K562 (cell line): ENCODE data around the gene UBQLN3. TPM values are rescaled to one million over a fixed set of nuclear protein-coding genes. Genes with fewer than 3 reads are reported as not detected.

ENCODE experiments used
- CREB1 ChIP-seq, 2 experiments: sonication (generic) in 1 of 2; formaldehyde crosslinking in 1 of 2; IDR thresholded peaks; 2 replicates each; pipeline versions ENCODE4 v1.6.1 to v1.8.0; 2012 to 2022; ENCODE audit warnings: inconsistent platforms in 1 of 2, mild to moderate bottlenecking in 1 of 2, missing genetic modification reagents in 1 of 2, moderate library complexity in 1 of 2
- CSDE1 ChIP-seq, 2 experiments: fragments of 450-650 bp; IDR thresholded peaks; 2 replicates each; pipeline ENCODE4 v1.6.1; 2016; ENCODE audit warnings: mild to moderate bottlenecking in 1 of 2
- FOSL1 ChIP-seq: fragments of 200-800 bp; sonication (Bioruptor generic); conservative IDR thresholded peaks from 2 replicates; pipeline ENCODE4 v1.6.1; 2016; ENCODE audit warnings: missing genetic modification characterization, missing compliant biosample characterization
- HDAC2 ChIP-seq: fragments of 450-650 bp; IDR thresholded peaks from 2 replicates; pipeline ENCODE4 v1.6.1; 2016; ENCODE audit warnings: mild to moderate bottlenecking
- HDGF ChIP-seq: fragments of 450-650 bp; IDR thresholded peaks from 2 replicates; pipeline ENCODE4 v1.6.1; 2016
- HMG20B ChIP-seq: fragments of 250-450 bp; sonication (Bioruptor Pico); IDR thresholded peaks from 2 replicates; pipeline ENCODE4 v1.5.0; 2021; ENCODE audit warnings: mild to moderate bottlenecking
- HNRNPH1 ChIP-seq: fragments of 200-400 bp; formaldehyde crosslinking; optimal IDR thresholded peaks from 2 replicates; pipeline ENCODE3; 2017; ENCODE audit warnings: low read depth, mild to moderate bottlenecking, low read length, moderate library complexity
- JUND ChIP-seq, 2 experiments: IDR thresholded peaks; 2 replicates in 1 of 2; 3 replicates in 1 of 2; pipeline ENCODE4 v1.6.1; 2011; ENCODE audit warnings: borderline replicate concordance in 2 of 2, low read depth in 2 of 2, low read length in 2 of 2, improper control_type of control experiment in 1 of 2, missing biosample characterization in 1 of 2, missing genetic modification characterization in 1 of 2, missing genetic modification reagents in 1 of 2
- MED1 ChIP-seq: sonication (generic); formaldehyde crosslinking; IDR thresholded peaks from 2 replicates; pipeline ENCODE4 v1.8.1; 2023; ENCODE audit warnings: missing genetic modification reagents, borderline replicate concordance
- RBM34 ChIP-seq: fragments of 200-400 bp; formaldehyde crosslinking; IDR thresholded peaks from 2 replicates; pipeline ENCODE4 v1.6.1; 2018; ENCODE audit warnings: low read length, borderline replicate concordance; ENCODE audit not compliant: insufficient read depth
- ZNF134 ChIP-seq: fragments of 250-450 bp; sonication (Bioruptor Pico); conservative IDR thresholded peaks from 2 replicates; pipeline ENCODE4 v1.4.0; 2020
- ZNF274 ChIP-seq: IDR thresholded peaks from 2 replicates; pipeline ENCODE4 v1.6.1; 2011; ENCODE audit warnings: low read depth, mild to moderate bottlenecking, low read length, moderate library complexity, borderline replicate concordance
- ZNF717 ChIP-seq: fragments of 250-450 bp; sonication (Bioruptor Pico); IDR thresholded peaks from 2 replicates; pipeline ENCODE4 v1.5.0; 2021
- polyA plus RNA-seq, 8 experiments: library from polyadenylated mRNA; depleted of rRNA in 4 of 8; stranded (reverse) in 5 of 8; unstranded in 3 of 8; fragments of >200 nt; fragmentation: Nextera tagmentation in 2 of 8; fragmentation: Illumina TruSeq in 1 of 8; extraction: Ambion mirVana in 2 of 8; extraction: Trizol in 1 of 8; gene quantifications; 2 replicates each; pipeline versions ENCODE4 v1.2.1 to v1.2.3, GENCODE V29; 2011 to 2014; ENCODE audit warnings: inconsistent platforms in 1 of 8, missing spikeins in 1 of 8
- total RNA-seq, 7 experiments: library from RNA; depleted of rRNA in 6 of 7; stranded (reverse); fragments of >200 nt in 6 of 7; fragmentation: Illumina TruSeq in 2 of 7; extraction: Trizol in 2 of 7; gene quantifications; 2 replicates each; pipeline versions ENCODE4 v1.2.1 to v1.2.3, GENCODE V29; 2011 to 2021; ENCODE audit warnings: low replicate concordance in 1 of 7
- TF ChIP-seq, protein P1 (sequence below): fragments of 450-650 bp; IDR thresholded peaks from 2 replicates; pipeline ENCODE4 v1.6.1; 2018; ENCODE audit warnings: mild to moderate bottlenecking, low read depth; ENCODE audit not compliant: partially characterized antibody
- TF ChIP-seq, protein P2 (sequence below): fragments of 250-450 bp; sonication (Bioruptor Pico); IDR thresholded peaks from 2 replicates; pipeline ENCODE4 v1.9.0; 2021; ENCODE audit warnings: mild to moderate bottlenecking
- TF ChIP-seq, protein P3 (sequence below): fragments of 450-650 bp; IDR thresholded peaks from 2 replicates; pipeline ENCODE4 v1.6.1; 2017; ENCODE audit warnings: antibody characterized with exemption
- TF ChIP-seq, protein P4 (sequence below), 3 experiments: fragments of 200-800 bp in 1 of 3; sonication (Bioruptor generic) in 1 of 3; sonication (generic) in 1 of 3; formaldehyde crosslinking in 1 of 3; IDR thresholded peaks; 2 replicates each; pipeline versions ENCODE4 v1.6.1 to v1.8.0; 2016 to 2022; ENCODE audit warnings: mild to moderate bottlenecking in 2 of 3, missing compliant biosample characterization in 2 of 3, missing genetic modification characterization in 2 of 3, missing genetic modification reagents in 1 of 3
- TF ChIP-seq, protein P5 (sequence below): fragments of 450-650 bp; conservative IDR thresholded peaks from 2 replicates; pipeline ENCODE4 v1.6.1; 2016; ENCODE audit warnings: missing genetic modification characterization, low read depth, mild to moderate bottlenecking, control low read depth, missing compliant biosample characterization
- TF ChIP-seq, protein P6 (sequence below): fragments of 450-650 bp; IDR thresholded peaks from 2 replicates; pipeline ENCODE4 v1.6.1; 2016; ENCODE audit warnings: low read depth, mild to moderate bottlenecking, moderate library complexity

The UBQLN3 gene
- total and polyA plus RNA-seq, 9 of the 15 experiments (the other 6 are each of a cell fraction or from before 2014, with no cell fraction given): 0.01 to 0.27 TPM; not detected in 7

DNA sequence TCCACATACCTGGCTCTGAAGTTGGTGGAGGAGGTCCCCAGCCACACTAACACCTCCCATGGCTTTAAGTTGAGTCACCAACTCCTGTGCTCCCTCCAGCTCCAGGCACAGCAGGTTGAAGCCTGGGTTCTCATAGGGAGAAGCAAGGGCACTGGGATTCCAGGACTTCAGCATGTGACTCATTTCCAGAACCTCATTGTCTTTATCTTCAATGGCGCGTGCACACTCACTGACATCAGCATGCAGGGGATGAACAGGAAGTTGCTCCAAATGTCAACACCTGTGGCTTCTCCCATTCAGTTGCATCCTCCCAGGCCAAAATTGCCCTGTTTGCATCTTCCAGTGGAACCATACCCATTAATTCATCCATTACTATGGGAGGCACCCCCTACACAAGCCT, 12.6 kb upstream of the UBQLN3 start (continued):
- TF ChIP-seq, protein P1, sequence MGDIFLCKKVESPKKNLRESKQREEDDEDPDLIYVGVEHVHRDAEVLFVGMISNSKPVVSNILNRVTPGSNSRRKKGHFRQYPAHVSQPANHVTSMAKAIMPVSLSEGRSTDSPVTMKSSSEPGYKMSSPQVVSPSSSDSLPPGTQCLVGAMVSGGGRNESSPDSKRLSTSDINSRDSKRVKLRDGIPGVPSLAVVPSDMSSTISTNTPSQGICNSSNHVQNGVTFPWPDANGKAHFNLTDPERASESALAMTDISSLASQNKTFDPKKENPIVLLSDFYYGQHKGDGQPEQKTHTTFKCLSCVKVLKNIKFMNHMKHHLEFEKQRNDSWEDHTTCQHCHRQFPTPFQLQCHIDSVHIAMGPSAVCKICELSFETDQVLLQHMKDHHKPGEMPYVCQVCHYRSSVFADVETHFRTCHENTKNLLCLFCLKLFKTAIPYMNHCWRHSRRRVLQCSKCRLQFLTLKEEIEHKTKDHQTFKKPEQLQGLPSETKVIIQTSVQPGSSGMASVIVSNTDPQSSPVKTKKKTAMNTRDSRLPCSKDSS: no peak
- TF ChIP-seq, protein P2, sequence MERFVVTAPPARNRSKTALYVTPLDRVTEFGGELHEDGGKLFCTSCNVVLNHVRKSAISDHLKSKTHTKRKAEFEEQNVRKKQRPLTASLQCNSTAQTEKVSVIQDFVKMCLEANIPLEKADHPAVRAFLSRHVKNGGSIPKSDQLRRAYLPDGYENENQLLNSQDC (CRISPR knock-in tag): no peak
- TF ChIP-seq, protein P3, sequence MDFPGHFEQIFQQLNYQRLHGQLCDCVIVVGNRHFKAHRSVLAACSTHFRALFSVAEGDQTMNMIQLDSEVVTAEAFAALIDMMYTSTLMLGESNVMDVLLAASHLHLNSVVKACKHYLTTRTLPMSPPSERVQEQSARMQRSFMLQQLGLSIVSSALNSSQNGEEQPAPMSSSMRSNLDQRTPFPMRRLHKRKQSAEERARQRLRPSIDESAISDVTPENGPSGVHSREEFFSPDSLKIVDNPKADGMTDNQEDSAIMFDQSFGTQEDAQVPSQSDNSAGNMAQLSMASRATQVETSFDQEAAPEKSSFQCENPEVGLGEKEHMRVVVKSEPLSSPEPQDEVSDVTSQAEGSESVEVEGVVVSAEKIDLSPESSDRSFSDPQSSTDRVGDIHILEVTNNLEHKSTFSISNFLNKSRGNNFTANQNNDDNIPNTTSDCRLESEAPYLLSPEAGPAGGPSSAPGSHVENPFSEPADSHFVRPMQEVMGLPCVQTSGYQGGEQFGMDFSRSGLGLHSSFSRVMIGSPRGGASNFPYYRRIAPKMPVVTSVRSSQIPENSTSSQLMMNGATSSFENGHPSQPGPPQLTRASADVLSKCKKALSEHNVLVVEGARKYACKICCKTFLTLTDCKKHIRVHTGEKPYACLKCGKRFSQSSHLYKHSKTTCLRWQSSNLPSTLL: no peak
- TF ChIP-seq, protein P4, sequence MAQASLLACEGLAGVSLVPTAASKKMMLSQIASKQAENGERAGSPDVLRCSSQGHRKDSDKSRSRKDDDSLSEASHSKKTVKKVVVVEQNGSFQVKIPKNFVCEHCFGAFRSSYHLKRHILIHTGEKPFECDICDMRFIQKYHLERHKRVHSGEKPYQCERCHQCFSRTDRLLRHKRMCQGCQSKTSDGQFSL (CRISPR knock-in tag; IDR thresholded peaks at IDR 0.05): no peak
- TF ChIP-seq, protein P4 (tag; IDR thresholded peaks at IDR 0.05): no peak
- TF ChIP-seq FOSL1 (tag): peak; percentile 68
- no peak for TF ChIP-seq ZNF134 (CRISPR knock-in tag)
- TF ChIP-seq, protein P5, sequence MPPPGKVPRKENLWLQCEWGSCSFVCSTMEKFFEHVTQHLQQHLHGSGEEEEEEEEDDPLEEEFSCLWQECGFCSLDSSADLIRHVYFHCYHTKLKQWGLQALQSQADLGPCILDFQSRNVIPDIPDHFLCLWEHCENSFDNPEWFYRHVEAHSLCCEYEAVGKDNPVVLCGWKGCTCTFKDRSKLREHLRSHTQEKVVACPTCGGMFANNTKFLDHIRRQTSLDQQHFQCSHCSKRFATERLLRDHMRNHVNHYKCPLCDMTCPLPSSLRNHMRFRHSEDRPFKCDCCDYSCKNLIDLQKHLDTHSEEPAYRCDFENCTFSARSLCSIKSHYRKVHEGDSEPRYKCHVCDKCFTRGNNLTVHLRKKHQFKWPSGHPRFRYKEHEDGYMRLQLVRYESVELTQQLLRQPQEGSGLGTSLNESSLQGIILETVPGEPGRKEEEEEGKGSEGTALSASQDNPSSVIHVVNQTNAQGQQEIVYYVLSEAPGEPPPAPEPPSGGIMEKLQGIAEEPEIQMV (tag): no peak
- TF ChIP-seq ZNF274: no peak
- TF ChIP-seq HDGF: no peak
- TF ChIP-seq, protein P6, sequence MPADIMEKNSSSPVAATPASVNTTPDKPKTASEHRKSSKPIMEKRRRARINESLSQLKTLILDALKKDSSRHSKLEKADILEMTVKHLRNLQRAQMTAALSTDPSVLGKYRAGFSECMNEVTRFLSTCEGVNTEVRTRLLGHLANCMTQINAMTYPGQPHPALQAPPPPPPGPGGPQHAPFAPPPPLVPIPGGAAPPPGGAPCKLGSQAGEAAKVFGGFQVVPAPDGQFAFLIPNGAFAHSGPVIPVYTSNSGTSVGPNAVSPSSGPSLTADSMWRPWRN: peak; percentile 27; the same call in 1 of the 2 replicates
- no peak for TF ChIP-seq HNRNPH1
- TF ChIP-seq ZNF717 (CRISPR knock-in tag): no peak
- peak; percentile 53; the same call in 1 of the 2 replicates for TF ChIP-seq JUND (IDR thresholded peaks at IDR 0.05; ENCODE audit: borderline replicate concordance, low read depth, low read length)
- TF ChIP-seq JUND (tag; IDR thresholded peaks at IDR 0.05; ENCODE audit: borderline replicate concordance, low read depth, low read length): peak; percentile 42; the same call in 1 of the 3 replicates
- TF ChIP-seq HMG20B (CRISPR knock-in tag): no peak
- TF ChIP-seq RBM34: no peak
- no peak for TF ChIP-seq MED1
- TF ChIP-seq HDAC2: no peak
- TF ChIP-seq CREB1 (IDR thresholded peaks at IDR 0.05): no peak
- no peak for TF ChIP-seq CREB1 (CRISPR knock-in tag; IDR thresholded peaks at IDR 0.05)
- TF ChIP-seq CSDE1 (IDR thresholded peaks at IDR 0.05): no peak
